Neural crest cell (in vitro differentiated cells): ENCODE results near the gene APBA2. TPM values are rescaled to one million over a fixed set of nuclear protein-coding genes. Genes with fewer than 3 reads are reported as not detected.

Experiments used
- DNase-seq: peaks from one replicate; pipeline ENCODE4 v3.0.0; 2021; ENCODE audit warnings: low read depth, mixed read lengths, low spot score
- H3K27ac Mint-ChIP-seq: one replicate; pipeline ENCODE4 v1.8.0; 2021; ENCODE audit warnings: mild to moderate bottlenecking, mixed read lengths; ENCODE audit not compliant: unreplicated experiment
- H3K27me3 Mint-ChIP-seq: 2 replicates; pipeline ENCODE4 v1.8.0; 2021; ENCODE audit warnings: low read depth, mild to moderate bottlenecking, mixed read lengths
- H3K36me3 Mint-ChIP-seq: 2 replicates; pipeline ENCODE4 v1.8.0; 2021; ENCODE audit warnings: low read depth, mild to moderate bottlenecking, mixed read lengths
- H3K4me1 Mint-ChIP-seq: 2 replicates; pipeline ENCODE4 v1.8.0; 2021; ENCODE audit warnings: mixed read lengths
- H3K4me3 Mint-ChIP-seq: one replicate; pipeline ENCODE4 v1.8.0; 2021; ENCODE audit warnings: mild to moderate bottlenecking, mixed read lengths
- H3K9me3 Mint-ChIP-seq: 2 replicates; pipeline ENCODE4 v1.8.0; 2021; ENCODE audit warnings: mixed read lengths
- total RNA-seq: library from RNA; stranded (reverse); gene quantifications from 2 replicates; pipeline ENCODE4 v1.2.1, GENCODE V29; 2021
- TF ChIP-seq, protein P1 (sequence below): fragments of 200-600 bp; sonication (generic); conservative IDR thresholded peaks from 2 replicates; pipeline ENCODE4 v1.5.0; 2021; ENCODE audit warnings: antibody characterized with exemption, mild to moderate bottlenecking

APBA2 gene
- total RNA-seq, 1 donor from 2014 or later, result 79.9 TPM

DNA sequence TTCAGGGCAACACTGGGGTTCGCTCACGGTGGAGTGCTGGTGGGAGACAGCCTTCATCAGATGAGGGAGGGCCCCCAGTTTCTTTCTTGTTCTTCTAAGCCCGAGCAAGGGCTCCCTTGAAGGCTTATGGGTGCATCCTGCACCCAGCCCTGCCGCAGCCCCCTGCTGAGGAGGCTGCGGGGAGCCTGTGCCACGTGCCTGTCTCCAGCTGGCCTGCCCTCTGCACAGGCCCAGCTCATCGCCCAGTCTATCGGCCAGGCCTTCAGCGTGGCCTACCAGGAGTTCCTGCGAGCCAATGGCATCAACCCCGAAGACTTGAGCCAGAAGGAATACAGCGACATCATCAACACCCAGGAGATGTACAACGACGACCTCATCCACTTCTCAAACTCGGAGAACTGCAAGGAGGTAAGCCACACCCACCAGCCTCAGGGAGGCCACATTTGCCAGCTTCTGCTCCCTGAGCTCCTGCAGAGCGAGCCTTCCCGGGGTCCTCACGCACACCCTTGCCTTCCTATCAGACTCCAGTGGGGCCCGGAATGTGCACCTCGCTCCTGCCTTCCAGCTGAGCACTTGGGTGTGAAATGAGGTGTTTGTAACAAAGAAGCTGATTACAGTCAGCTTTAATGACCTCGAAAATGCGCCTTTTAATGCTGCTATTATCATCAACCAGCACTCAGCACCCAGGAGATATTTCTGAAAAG, 219.5 kb downstream of the APBA2 start:
- Mint-ChIP-seq H3K4me3 (no peak overlapping the region), H3K27ac (no peak overlapping the region), H3K27me3 (no peaks in the 10 kb centered on the region), H3K4me1 (peaks cover 2% of the 10 kb centered on the region), H3K9me3 (no peaks in the 10 kb centered on the region), H3K36me3 (peaks cover 6% of the 10 kb centered on the region)
- TF ChIP-seq, protein P1, sequence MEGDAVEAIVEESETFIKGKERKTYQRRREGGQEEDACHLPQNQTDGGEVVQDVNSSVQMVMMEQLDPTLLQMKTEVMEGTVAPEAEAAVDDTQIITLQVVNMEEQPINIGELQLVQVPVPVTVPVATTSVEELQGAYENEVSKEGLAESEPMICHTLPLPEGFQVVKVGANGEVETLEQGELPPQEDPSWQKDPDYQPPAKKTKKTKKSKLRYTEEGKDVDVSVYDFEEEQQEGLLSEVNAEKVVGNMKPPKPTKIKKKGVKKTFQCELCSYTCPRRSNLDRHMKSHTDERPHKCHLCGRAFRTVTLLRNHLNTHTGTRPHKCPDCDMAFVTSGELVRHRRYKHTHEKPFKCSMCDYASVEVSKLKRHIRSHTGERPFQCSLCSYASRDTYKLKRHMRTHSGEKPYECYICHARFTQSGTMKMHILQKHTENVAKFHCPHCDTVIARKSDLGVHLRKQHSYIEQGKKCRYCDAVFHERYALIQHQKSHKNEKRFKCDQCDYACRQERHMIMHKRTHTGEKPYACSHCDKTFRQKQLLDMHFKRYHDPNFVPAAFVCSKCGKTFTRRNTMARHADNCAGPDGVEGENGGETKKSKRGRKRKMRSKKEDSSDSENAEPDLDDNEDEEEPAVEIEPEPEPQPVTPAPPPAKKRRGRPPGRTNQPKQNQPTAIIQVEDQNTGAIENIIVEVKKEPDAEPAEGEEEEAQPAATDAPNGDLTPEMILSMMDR, result no peak
- DNase-seq, result no peak

DNA sequence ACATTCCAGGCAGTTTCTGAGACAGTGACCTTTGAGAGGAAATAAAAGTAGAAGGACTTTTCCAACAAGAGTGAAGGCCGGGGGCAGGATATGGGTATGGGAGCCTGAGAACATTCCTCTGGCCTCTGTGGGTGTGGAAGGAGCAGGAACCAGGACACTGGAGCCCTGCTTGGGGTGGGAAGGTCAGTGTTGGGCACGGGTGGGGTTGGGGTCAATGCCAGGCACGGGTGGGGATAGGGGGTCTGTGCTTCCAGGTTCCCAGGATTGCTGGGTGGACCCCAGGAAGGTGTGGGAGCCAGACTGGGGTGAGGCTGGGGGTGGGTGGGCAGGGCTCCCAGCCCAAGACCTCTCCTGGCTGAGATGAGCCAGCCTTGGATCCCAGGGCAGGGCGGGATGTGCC, 220.3 kb downstream of the APBA2 start:
- Mint-ChIP-seq H3K27me3 (no peaks in the 10 kb centered on the region), H3K27ac (no peak overlapping the region), H3K9me3 (no peaks in the 10 kb centered on the region), H3K36me3 (peaks cover 6% of the 10 kb centered on the region), H3K4me3 (no peak overlapping the region), H3K4me1 (no peaks in the 10 kb centered on the region)
- no peak for DNase-seq
- TF ChIP-seq, protein P1, result no peak

DNA sequence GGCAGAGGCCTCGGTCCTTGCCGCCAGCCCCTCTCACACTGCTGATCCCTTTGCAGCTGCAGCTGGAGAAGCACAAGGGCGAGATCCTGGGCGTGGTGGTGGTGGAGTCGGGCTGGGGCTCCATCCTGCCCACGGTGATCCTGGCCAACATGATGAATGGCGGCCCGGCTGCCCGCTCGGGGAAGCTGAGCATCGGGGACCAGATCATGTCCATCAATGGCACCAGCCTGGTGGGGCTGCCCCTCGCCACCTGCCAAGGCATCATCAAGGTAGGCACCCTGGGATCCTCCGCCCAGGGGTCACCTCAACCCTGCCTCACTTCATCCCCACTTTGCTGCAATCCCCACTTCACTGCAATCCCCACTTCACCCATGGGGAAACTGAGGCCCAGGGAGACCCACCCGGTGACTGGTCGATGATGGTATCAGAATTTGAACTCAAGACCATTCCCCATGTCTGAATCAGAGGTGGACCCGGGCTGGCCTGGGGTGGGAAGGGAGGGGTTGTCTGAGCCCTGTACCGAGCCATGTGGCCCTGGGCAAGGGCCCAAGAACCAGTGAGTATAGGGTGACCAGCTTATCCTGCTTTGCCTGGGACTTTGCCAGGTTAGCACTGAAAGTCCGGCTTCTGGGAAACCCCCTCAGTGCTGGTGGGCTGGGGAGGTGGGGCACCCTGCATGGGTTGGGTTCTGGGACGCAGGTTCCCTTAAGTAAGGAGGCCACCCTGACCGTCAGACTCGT, 220.9 kb downstream of the APBA2 start:
- Mint-ChIP-seq H3K9me3 (no peaks in the 10 kb centered on the region), H3K36me3 (peaks cover 6% of the 10 kb centered on the region), H3K27me3 (no peaks in the 10 kb centered on the region), H3K27ac (no peak overlapping the region), H3K4me1 (no peaks in the 10 kb centered on the region), H3K4me3 (no peak overlapping the region)
- TF ChIP-seq, protein P1, result no peak
- DNase-seq, result no peak

DNA sequence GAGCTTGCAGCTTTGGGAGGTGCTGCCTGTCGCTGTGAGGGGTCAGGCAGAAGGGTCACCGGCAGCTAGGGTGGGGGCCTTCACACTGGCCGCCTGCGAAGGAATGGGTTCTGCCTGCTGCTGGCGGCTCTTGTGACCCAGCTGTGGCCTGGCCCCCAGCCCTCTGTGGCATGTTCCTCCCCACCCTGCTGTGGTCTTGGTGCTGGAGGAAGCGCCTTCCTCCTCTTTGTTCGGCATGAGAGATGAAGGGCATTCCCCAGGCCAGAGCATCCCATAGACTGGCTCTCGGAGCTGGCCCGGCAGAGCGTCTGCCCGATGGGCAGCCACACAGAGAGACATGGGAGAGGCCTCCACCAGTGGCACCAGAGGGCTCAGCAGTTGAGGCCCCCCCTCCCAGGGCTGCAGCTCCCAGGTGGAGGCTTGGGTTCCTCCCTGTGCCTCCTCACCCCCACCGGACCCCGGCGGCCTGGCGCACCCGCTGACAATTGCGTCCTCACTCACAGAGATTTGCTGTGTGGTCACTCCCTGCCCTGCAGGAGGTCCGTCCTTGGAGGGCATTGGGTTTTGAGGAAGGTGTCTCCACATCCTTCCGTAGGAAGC, 221.6 kb downstream of the APBA2 start:
- Mint-ChIP-seq H3K27me3 (no peaks in the 10 kb centered on the region), H3K27ac (no peak overlapping the region), H3K4me3 (no peak overlapping the region), H3K36me3 (peaks cover under 1% of the 10 kb centered on the region), H3K4me1 (no peaks in the 10 kb centered on the region), H3K9me3 (no peaks in the 10 kb centered on the region)
- TF ChIP-seq, protein P1, result no peak
- no peak for DNase-seq

DNA sequence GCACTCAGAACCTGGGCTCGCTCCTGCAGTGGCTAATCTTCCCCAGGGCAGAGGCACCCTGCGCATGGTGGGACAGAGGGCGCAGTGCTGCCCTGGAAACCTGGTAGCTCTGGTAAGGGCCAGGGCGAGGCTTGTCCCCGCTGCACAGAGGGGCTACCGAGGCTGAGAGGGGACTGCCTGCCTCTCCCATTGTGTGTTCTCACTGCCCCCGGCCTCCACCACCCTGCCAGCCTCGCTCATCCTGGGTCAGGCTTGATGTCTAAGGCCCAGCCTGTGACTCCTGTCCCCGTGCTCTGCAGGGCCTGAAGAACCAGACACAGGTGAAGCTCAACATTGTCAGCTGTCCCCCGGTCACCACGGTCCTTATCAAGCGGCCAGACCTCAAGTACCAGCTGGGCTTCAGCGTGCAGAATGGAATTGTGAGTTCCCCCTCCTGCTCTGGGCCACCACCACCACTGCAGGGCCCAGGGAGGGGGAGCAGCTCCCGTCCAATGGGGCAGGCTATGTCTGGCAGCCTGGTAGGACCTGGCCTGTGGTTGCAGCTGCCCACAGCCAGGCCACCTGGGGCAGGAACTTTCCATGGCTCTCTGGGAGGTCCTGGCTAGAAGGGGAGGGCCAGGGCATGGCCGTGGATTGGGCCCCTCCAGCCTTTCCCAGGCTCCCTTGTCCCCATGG, 222.3 kb downstream of the APBA2 start:
- Mint-ChIP-seq H3K4me3 (no peak overlapping the region), H3K27ac (no peak overlapping the region), H3K9me3 (no peaks in the 10 kb centered on the region), H3K27me3 (no peaks in the 10 kb centered on the region), H3K36me3 (no peaks in the 10 kb centered on the region), H3K4me1 (no peaks in the 10 kb centered on the region)
- TF ChIP-seq, protein P1, result no peak
- no peak for DNase-seq
